ENCODE data around the gene USP40. TPM values are rescaled to one million over a fixed set of nuclear protein-coding genes. Genes with fewer than 3 reads are reported as not detected.

USP40 gene
- total and polyA plus RNA-seq, 9 of the 15 experiments (the other 6 are each of a cell fraction or from before 2014, with no cell fraction given) = 5.5 to 15.0 (median 9.3) TPM

GRCh38 chr2:233566141-233566956 is at the start of gene USP40 (continued):
- TF ChIP-seq, protein P1, sequence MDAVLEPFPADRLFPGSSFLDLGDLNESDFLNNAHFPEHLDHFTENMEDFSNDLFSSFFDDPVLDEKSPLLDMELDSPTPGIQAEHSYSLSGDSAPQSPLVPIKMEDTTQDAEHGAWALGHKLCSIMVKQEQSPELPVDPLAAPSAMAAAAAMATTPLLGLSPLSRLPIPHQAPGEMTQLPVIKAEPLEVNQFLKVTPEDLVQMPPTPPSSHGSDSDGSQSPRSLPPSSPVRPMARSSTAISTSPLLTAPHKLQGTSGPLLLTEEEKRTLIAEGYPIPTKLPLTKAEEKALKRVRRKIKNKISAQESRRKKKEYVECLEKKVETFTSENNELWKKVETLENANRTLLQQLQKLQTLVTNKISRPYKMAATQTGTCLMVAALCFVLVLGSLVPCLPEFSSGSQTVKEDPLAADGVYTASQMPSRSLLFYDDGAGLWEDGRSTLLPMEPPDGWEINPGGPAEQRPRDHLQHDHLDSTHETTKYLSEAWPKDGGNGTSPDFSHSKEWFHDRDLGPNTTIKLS (IDR thresholded peaks at IDR 0.05; ENCODE audit: borderline replicate concordance, low read depth) = peak; percentile 58; the same call in 1 of the 2 replicates
- no peak for TF ChIP-seq TRIM25 (IDR thresholded peaks at IDR 0.05; ENCODE audit: borderline replicate concordance)
- TF ChIP-seq SMAD4 (CRISPR knock-in tag; conservative IDR thresholded peaks at IDR 0.05) = no peak
- TF ChIP-seq ZNF668 (CRISPR knock-in tag; IDR thresholded peaks at IDR 0.05) = no peak
- TF ChIP-seq MED1 (CRISPR knock-in tag; IDR thresholded peaks at IDR 0.05; ENCODE audit: borderline replicate concordance) = no peak
- TF ChIP-seq SMARCC2 (IDR thresholded peaks at IDR 0.05; ENCODE audit: low read depth) = no peak
- peak; percentile 94 for TF ChIP-seq PHF8 (IDR thresholded peaks at IDR 0.05; ENCODE audit: borderline replicate concordance, low read length)
- no peak for TF ChIP-seq KDM4B (IDR thresholded peaks at IDR 0.05; ENCODE audit: borderline replicate concordance in 2 of 2, low read depth in 1 of 2)
- TF ChIP-seq PTTG1 (tag; IDR thresholded peaks at IDR 0.05; ENCODE audit: low read depth) = no peak
- peak; percentile 92 for TF ChIP-seq SNIP1 (IDR thresholded peaks at IDR 0.05; ENCODE audit: low read depth)
- TF ChIP-seq MYC (IDR thresholded peaks at IDR 0.05; ENCODE audit: low read depth, low read length) = 0 out of 2 replicates have a peak, but pooled peaks have one; percentile 28
- peak; percentile 24; the same call in 1 of the 2 replicates for TF ChIP-seq MYC (CRISPR knock-in tag; IDR thresholded peaks at IDR 0.05; ENCODE audit: borderline replicate concordance, low read depth)
- no peak; the same call in 1 of the 2 replicates for TF ChIP-seq TEAD4 (IDR thresholded peaks at IDR 0.05; ENCODE audit: low read length)
- no peak for TF ChIP-seq TEAD4 (CRISPR knock-in tag; IDR thresholded peaks at IDR 0.05; ENCODE audit: borderline replicate concordance)
- 0 out of 4 replicates have a peak, but pooled peaks of 1 of the 2 experiments have one; percentile 19 for TF ChIP-seq SIX5 (IDR thresholded peaks at IDR 0.05; ENCODE audit: borderline replicate concordance in 1 of 2, insufficient read depth in 1 of 2, low read depth in 1 of 2, low read length in 2 of 2)
- no peak for TF ChIP-seq RFX1 (IDR thresholded peaks at IDR 0.05)
- TF ChIP-seq CHD2 (IDR thresholded peaks at IDR 0.05; ENCODE audit: low read depth, low read length) = no peak
- TF ChIP-seq ARNT (IDR thresholded peaks at IDR 0.05) = no peak
- TF ChIP-seq, protein P2, sequence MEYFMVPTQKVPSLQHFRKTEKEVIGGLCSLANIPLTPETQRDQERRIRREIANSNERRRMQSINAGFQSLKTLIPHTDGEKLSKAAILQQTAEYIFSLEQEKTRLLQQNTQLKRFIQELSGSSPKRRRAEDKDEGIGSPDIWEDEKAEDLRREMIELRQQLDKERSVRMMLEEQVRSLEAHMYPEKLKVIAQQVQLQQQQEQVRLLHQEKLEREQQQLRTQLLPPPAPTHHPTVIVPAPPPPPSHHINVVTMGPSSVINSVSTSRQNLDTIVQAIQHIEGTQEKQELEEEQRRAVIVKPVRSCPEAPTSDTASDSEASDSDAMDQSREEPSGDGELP (CRISPR knock-in tag; IDR thresholded peaks at IDR 0.05; ENCODE audit: borderline replicate concordance) = peak; percentile 67; the same call in 1 of the 2 replicates
- TF ChIP-seq NFIC (IDR thresholded peaks at IDR 0.05) = peak; percentile 29; the same call in 1 of the 2 replicates
- TF ChIP-seq HCFC1 (IDR thresholded peaks at IDR 0.05; ENCODE audit: low read depth, low read length) = peak; percentile 70
- TF ChIP-seq ZNF280A (IDR thresholded peaks at IDR 0.05; ENCODE audit: low read depth, partially characterized antibody) = no peak
